Anterior cingulate cortex (tissue), 58 donors: Measurements from ENCODE around the gene ZIC5.
"Not testable (repeated sequence)": the region's sequence is repeated elsewhere in the genome, so short reads cannot be mapped to it uniquely, and the experiment has no call there.

Source experiments
- DNase-seq, 58 donors: peaks; one replicate each; lab custom pipeline; 2025; lab: John Stamatoyannopoulos, UW

ZIC5 gene

GRCh38 chr13:99965329-99966000 is 6.1 kb downstream of the ZIC5 start:
- DNase-seq: no peak

- DNase-seq: no peak
These were observed 7.7 kb downstream of the ZIC5 start for GRCh38 chr13:99963816-99964339.

- DNase-seq: no peak
These were observed 9.3 kb downstream of the ZIC5 start for GRCh38 chr13:99962242-99962641.

GRCh38 chr13:99961636-99962035 is 9.9 kb downstream of the ZIC5 start:
- peak in 8 of 58 donors; percentile 12 to 72 (median 33) for DNase-seq

GRCh38 chr13:99960663-99961311 is 10.8 kb downstream of the ZIC5 start:
- DNase-seq: no peak

GRCh38 chr13:99959540-99960230 is 11.9 kb downstream of the ZIC5 start:
- DNase-seq: peak in 28 of 58 donors; percentile 15 to 78 (median 42)

- peak in 5 of 58 donors; percentile 33 to 46 (median 39) for DNase-seq
These were observed 12.4 kb downstream of the ZIC5 start for GRCh38 chr13:99959127-99959539.

GRCh38 chr13:99958406-99959126 is 13.0 kb downstream of the ZIC5 start:
- DNase-seq: peak in 2 of 58 donors; percentile 43 to 44

- peak in 22 of 58 donors; percentile 24 to 76 (median 44) for DNase-seq
These were observed 14.9 kb downstream of the ZIC5 start for GRCh38 chr13:99956473-99957349.

- DNase-seq: peak in 7 of 58 donors; percentile 21 to 44 (median 34)
These were observed 15.7 kb downstream of the ZIC5 start for GRCh38 chr13:99955747-99956472.

GRCh38 chr13:99955107-99955746 is 16.3 kb downstream of the ZIC5 start:
- no peak for DNase-seq

GRCh38 chr13:99953138-99953755 is 18.3 kb downstream of the ZIC5 start:
- no peak for DNase-seq

- not testable (repeated sequence) for DNase-seq
These were observed 19.9 kb downstream of the ZIC5 start for GRCh38 chr13:99951666-99952065.

- peak in 22 of 58 donors; percentile 8 to 65 (median 30) for DNase-seq
These were observed 21.7 kb downstream of the ZIC5 start for GRCh38 chr13:99949679-99950413.

GRCh38 chr13:99948907-99949678 is 22.5 kb downstream of the ZIC5 start:
- DNase-seq: no peak

- DNase-seq: no peak
These were observed 23.2 kb downstream of the ZIC5 start for GRCh38 chr13:99948411-99948810.
